HG02852 (cell line): ENCODE data around the gene POLA1.

ENCODE experiments used
- ATAC-seq: cut with Tn5 transposase; IDR thresholded peaks from one replicate; pipeline ENCODE4 v1.9.1; 2021; ENCODE audit warnings: mild to moderate bottlenecking, moderate library complexity; ENCODE audit not compliant: unreplicated experiment

POLA1 gene

GRCh38 chrX:24965372-24965771 is 271.7 kb downstream of the POLA1 start:
- ATAC-seq: no peak

DNA sequence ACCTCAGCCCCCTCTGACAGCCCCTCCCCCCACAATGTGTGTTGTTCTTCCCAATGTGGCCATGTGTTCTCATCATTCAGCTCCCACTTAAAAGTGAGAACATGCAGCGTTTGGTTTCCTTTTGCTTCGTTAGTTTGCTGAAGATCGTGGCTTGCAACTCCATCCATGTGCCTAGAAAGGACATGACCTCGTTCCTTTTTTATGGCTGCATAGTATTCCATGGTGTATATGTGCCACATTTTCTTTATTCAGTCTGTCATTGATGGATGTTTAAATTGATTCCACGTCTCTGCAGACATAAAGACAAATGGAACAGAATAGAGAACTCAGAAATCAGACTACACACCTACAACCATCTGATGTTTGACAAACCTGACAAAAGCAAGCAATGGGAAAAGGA is 276.1 kb downstream of the POLA1 start:
- ATAC-seq: no peak

DNA sequence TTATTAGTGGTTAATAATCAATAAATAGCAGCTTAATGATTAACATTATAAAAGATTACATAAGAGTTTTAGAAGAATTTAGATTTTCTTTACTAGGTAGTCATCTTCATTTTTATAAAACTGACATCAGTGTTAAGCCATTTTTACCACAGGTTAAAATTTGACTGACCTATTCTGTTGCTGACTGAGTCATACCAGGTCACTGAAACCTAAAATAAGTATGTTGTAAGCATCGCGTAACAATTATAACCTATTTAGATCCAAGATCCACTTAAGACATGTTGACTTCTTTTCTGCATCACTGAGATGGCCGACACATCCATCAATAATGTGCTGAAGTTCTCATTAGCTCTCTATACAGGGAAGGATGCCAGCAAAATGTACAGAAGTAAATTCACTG is 285.4 kb downstream of the POLA1 start:
- ATAC-seq: no peak

DNA sequence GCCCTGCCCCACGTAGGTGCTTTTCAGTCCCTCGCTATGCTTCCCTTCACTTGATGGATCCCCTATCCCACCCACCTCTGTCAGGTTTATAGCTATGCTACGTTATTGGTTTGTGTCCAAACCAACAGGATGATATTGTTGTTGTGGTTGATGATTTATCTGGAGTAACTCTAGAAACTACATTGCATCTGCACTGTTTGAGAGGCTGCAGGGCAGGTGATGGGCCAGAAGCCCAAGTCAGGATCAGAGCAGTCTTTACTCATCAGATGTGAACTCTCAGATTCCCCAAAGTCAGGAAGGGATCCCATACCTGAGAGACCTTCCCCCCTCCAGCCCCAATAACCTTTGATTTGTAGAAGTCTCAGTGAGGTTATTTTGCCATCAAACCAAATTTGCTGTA is 287.3 kb downstream of the POLA1 start:
- no peak for ATAC-seq

DNA sequence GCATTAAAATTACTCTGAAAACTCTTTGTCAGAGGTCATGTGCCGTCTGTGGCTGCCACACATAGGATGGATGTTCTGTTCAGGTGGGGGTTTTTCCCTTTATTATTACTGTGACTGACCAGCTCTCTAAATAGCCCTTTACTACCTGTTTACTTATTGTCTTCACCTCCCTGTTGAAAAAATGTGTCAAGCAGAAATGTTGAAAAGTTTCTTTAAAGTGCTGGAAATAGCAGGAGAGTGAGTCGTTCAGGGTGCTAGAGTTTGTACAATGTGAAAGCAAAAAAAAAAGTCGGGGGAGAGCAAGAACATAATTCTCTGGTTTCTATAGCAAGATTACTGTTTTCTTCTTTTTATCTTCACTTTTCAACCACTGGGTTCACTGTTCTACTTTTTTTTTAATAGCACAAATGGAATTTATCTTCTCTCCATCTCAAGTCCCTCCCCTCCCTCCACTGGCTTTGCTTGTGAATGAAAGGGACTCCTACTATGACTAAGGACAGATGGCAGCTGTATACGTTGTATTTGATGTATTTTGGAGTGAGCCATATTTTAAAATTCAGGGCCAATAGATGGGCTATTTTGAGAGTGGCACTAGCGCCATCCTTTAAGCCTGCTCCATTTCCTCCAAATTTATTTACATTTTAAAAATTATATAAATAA is 288.7 kb downstream of the POLA1 start:
- no peak for ATAC-seq

- ATAC-seq: no peak
Measured at GRCh38 chrX:24983931-24984330, 290.2 kb downstream of the POLA1 start.

DNA sequence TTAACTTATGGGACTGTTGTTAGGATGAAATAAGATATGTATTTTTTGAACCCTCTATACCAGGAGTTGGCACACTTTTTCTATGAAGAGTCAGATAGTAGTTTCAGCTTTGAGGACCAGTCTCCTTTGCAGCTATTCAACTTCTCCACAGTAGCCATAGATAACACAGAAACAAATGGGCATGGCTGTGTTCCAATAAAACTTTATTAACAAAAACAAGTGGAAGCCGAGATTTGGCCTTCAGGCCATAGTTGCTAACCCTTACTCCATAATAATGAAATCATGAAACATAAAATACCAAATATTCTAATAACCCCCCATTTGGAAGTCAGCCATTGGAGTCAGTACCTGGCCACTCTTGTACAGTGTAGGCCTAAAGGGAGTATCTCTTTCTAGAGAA is 291.4 kb downstream of the POLA1 start:
- no peak for ATAC-seq

DNA sequence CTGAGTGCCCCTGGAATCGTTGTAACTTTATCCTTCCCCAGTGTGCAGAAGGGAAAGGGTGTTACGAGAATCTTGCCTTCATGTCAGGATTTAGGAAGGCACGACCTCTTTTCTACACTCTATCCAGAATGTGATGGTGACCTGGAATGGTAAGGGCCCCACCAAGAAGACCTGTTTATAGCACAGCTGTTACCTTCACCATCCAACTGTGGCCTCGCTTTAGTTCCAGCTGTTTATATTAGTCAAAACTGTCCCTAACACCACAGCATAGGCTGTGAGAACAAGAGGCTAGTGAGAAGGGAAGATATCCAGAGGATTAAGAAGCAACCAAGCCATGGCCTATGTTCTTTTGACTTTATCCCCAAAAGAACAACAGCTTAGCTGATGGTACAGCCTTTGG is 294.0 kb downstream of the POLA1 start:
- no peak for ATAC-seq

DNA sequence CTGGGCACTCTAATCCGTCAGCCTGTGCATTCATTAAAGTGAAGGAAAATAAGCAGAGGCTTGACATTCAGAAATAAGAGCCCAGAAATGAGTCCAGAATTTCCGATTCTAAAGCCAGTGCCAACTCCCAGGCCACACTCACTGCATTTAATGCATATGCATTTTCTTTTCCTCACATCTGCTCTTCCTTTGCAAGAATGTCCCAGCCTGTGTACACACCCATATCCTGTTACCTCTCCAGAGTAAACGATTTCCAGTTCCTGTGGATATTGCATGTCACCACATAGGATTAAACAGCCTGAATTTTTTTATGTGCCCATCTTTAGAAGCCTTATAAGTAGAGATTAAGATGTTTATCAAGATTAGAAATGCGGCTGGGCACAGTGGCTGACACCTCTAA is 294.6 kb downstream of the POLA1 start:
- no peak for ATAC-seq

DNA sequence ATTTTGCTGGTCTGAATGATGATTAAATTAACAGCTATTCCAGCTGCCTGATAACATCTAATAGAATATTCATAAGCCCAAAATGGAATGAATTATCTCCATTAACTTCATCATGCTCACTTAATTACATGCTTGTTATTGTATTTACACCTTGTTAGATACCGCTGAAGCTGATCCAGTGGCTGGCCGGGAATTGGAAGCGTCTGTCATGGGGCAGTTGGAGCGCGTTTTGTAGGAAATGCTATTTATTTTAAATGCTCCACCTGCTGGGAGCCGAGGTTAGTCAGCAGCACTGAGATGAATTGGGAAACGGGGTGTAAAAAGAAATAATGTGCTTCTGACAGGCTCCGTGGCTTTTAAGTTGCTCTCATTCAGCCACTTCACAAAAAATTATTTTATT is 296.8 kb downstream of the POLA1 start:
- ATAC-seq: no peak

GRCh38 chrX:24993879-24994278 is 300.2 kb downstream of the POLA1 start:
- no peak for ATAC-seq

DNA sequence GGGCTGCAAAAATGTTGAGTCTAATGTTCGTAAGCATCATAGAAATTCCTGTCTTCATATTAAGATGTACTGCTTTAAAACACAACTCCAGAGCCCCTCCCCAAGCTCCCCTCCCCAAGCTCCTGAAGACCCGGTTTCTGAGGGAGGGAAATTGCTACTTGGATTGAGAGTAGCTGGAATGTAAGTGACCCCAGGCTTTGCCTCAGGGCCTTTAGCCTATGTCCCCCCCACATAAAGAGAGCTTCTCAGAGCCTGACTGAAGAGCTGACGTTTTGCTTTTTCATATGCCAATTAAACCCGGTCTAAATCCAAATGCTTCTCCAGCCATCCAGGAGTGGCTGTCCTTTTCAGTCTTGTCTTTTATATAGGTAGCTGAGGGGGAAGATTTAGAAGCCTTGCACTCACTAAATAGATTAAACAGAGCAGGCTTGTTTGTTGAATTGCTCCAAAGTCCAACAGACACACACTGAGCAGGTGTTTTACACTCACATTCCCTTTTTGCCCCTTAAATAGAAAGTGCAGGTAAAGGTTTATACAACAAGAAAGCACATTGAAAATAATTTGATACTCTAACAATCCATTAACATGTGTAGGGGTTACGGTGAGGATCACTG is 302.5 kb downstream of the POLA1 start:
- no peak for ATAC-seq

- ATAC-seq: no peak
Measured at GRCh38 chrX:24999511-24999910, 305.8 kb downstream of the POLA1 start.

- no peak for ATAC-seq
Measured at GRCh38 chrX:25001808-25002660, 308.3 kb downstream of the POLA1 start.

DNA sequence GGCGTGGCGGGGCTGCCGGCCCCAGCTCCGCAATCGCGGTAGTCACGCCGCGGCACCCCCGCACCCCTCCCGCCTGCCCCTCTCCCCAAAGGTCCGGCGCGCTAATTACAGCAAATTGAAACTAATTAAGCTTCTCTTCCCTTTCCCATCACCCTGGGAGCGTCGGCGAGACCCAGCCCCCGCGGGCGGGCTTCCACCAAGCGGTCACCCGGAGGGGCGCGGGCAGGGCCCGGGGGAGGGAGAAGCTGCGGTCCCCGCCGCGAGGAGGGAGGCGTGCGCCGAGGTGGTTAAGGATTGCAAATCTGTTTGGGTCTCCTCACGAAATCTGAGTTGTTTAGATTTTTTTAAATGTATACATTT is 308.9 kb downstream of the POLA1 start:
- ATAC-seq: no peak

DNA sequence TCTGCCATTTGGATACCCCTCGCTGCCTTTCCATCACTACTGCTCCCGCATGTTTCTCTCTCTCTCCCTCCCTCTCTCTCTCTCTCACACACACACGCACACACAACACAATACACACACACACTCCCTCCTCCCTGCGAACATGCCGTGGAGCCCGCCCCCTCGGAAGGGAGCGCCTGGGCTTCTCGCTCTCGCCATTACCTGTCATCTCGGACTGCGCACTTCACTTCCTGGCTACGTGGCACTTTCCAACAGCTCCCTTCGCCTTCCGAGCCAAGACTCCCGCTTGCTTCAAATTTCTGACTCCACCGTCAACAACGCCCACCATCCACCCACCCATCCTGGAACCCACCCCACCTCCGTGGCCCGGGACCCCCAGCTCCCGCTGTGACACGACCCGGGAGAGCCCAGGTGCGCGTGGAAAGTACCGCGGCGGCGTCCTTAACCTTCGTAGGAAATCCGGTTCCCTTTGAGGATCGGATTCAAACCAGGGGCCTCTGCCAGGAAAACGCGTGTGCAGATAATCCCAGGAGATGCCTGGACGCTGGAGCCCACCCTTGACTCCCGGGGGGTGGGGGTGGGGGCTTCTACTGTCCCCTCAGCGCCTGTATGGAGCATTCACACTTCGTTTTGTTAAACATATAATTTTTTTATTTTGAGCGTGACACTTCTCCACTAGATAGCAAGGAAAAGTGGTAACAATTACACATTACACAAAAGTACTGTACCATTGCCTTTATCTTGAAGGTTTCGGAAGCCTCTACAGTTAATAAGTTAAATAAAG is 309.5 kb downstream of the POLA1 start:
- no peak for ATAC-seq

DNA sequence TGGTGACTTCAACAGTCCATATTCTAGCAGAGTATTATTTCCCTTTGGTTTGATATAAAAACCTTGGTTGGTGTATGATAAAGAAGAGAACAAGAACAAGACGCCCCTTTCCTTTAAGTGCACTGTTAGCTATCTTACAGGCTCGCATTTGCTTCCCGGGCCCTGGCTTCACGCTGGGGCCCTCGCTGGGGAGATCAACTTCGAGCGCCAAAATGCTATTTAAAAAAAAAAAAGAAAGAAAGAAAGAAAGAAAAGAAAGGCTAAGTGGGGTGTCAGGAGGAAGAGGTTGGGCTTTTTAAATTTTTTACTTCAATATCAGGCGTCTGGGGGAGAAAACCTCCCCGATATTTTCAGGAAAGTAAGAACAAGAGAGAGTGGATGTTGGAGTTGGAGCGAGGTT is 310.3 kb downstream of the POLA1 start:
- no peak for ATAC-seq

DNA sequence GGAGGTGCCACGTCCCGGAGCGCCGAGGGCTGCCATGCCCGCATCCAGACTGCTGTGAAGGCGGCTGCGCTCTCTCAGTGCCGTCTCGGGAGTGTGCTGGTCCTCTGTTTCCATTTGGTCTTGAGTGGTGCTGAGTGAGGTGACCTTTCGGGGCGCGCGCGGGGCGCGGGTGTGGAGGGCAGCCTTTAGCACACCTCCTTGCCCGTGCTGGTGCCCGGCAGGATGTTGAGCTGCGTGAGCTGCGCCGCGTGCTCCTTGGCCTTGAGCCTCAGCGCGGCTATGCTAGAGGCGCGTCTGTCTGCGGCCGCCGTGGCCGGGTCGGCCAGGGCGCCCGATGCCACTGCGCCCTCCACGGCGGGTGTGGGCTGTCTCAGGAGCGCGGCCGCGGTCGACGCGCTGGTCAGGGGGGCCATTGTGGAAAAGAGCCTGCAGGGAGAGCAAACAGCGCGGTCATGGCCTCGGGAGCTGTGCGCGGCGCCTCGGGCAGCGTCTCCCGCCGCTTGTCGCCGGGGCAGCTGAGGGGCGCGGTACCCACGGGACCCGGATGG is 310.8 kb downstream of the POLA1 start:
- no peak for ATAC-seq

DNA sequence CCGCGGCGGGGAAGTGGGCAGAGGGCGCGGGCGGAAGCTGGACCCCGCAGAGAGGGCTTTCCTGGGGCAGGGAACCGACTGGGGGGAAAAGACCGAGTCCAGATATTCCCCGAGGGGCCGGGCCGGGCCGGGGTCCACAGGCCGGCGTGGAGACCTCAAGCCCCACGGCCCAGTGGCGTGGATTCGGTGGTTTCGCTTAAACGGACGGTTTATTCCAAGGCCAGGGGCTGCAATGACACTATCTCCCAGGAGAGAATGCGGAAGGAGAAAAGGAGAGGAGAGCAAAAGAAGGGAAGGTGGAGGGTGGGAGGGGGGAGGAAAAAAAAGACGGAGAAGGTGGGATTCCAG is 311.3 kb downstream of the POLA1 start:
- no peak for ATAC-seq

DNA sequence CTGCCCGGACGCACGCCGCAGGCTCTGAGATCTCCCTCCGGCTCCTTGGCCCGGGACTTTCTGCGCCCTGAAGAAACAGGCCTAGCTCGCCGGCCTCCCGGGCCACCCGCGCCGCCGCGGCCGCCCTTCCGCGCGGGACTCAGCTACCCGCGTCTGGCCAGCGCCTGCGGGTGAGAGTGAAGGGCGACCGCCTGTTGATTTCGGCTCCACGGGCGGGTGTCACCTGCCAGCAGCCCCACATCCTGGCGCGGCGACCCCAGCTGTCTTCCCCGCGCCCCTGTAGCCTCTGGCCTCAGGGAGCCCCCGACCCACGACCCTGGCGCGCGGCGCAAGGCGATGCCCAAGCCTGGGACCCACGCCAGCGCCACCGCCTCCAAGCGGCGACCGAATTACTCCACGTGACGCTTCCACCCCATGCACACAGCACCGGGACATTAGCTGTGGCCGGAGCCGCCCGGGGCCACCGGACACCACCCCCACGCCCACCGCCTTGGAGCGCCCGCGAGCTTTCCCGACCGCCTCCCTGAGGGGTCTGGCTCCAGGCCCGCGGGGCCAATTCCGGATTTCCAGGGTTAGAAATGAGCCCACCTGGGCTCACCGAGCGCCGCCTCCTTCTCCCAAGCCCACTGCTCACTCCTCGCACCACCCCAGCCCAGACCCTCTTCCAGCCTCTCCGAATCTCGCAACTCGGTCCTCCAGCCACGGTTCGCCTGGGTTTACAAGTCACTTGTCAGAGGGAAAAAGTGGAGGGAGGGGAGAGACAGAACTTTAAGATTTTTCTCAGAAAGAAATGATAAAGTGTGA is 311.9 kb downstream of the POLA1 start:
- no peak for ATAC-seq
